H1 (cell line): ENCODE measurements around the gene EVI5. TPM values are rescaled to one million over a fixed set of nuclear protein-coding genes. Genes with fewer than 3 reads are reported as not detected.

Experiments used
- CTCF ChIA-PET: fragments of 300-600 bp; sonication (Branson Sonifier 250); formaldehyde crosslinking; loops from one replicate; lab custom pipeline; 2021; ENCODE audit not compliant: partially characterized antibody; lab: Charles Lee
- POLR2A ChIA-PET: fragments of 300-600 bp; sonication (Branson Sonifier 250); formaldehyde crosslinking; loops from one replicate; lab custom pipeline; 2021; ENCODE audit warnings: inconsistent platforms; ENCODE audit not compliant: partially characterized antibody; lab: Charles Lee
- DNase-seq, 2 experiments: peaks; one replicate each; pipeline versions ENCODE4 v3.0.0 to v3.0.0-alpha.2; 2010 to 2022; ENCODE audit warnings: low spot score in 2 of 2, low read depth in 1 of 2, mixed read lengths in 1 of 2
- FAIRE-seq: peaks from 2 replicates; lab custom pipeline; 2011; peaks lifted over from hg19 to GRCh38; lab: Jason Lieb, UNC
- H2AFZ ChIP-seq: 2 replicates; pipeline ENCODE4 v1.8.1; 2012; ENCODE audit warnings: low read length, inconsistent platforms
- H2AK5ac ChIP-seq: 2 replicates; pipeline ENCODE4 v1.6.1; 2013; ENCODE audit warnings: low read depth, low read length
- H2BK120ac ChIP-seq: replicated peaks from 2 replicates; pipeline ENCODE3; 2013; ENCODE audit warnings: low read depth, low read length, inconsistent platforms
- H2BK12ac ChIP-seq: 2 replicates; pipeline ENCODE4 v1.6.1; 2013; ENCODE audit warnings: low read depth, low read length
- H2BK15ac ChIP-seq: 2 replicates; pipeline ENCODE4 v1.6.1; 2013; ENCODE audit warnings: low read length
- H2BK20ac ChIP-seq: 2 replicates; pipeline ENCODE4 v1.6.1; 2013; ENCODE audit warnings: low read length
- H2BK5ac ChIP-seq: 2 replicates; pipeline ENCODE4 v1.6.1; 2013; ENCODE audit warnings: low read depth, low read length
- H3K14ac ChIP-seq: 2 replicates; pipeline ENCODE4 v1.6.1; 2013; ENCODE audit warnings: inconsistent platforms; ENCODE audit not compliant: insufficient read length
- H3K18ac ChIP-seq: 2 replicates; pipeline ENCODE4 v1.6.1; 2013; ENCODE audit warnings: low read length; ENCODE audit errors: extremely low read depth
- H3K23ac ChIP-seq: 2 replicates; pipeline ENCODE4 v1.6.1; 2013; ENCODE audit warnings: inconsistent platforms; ENCODE audit not compliant: insufficient read length
- H3K23me2 ChIP-seq: 2 replicates; pipeline ENCODE4 v1.6.1; 2013; ENCODE audit warnings: low read depth, low read length
- H3K27ac ChIP-seq: 2 replicates; pipeline ENCODE4 v1.6.1; 2011; ENCODE audit warnings: low read depth, low read length, inconsistent platforms
- H3K27me3 ChIP-seq, 4 experiments: replicated peaks in 1 of 4; 1 replicate in 1 of 4; 2 replicates in 3 of 4; pipeline versions ENCODE4 v1.6.1 to v1.8.1; 2011 to 2013; ENCODE audit warnings: low read length in 3 of 4, mild to moderate bottlenecking in 3 of 4, inconsistent platforms in 2 of 4, mixed read lengths in 2 of 4, moderate library complexity in 1 of 4; ENCODE audit not compliant: control insufficient read depth in 3 of 4, insufficient read depth in 3 of 4; ENCODE audit errors: extremely low read depth in 1 of 4
- H3K36me3 ChIP-seq, 4 experiments: 2 replicates each; pipeline versions ENCODE4 v1.6.1 to v1.8.1; 2011 to 2013; ENCODE audit warnings: mild to moderate bottlenecking in 4 of 4, low read length in 3 of 4, moderate library complexity in 2 of 4, control low read depth in 1 of 4, inconsistent platforms in 1 of 4; ENCODE audit not compliant: insufficient read depth in 4 of 4, control insufficient read depth in 2 of 4
- H3K4ac ChIP-seq: replicated peaks from 2 replicates; pipeline ENCODE3; 2013; ENCODE audit warnings: low read length, low read depth, mixed read lengths, inconsistent platforms; ENCODE audit not compliant: insufficient read length
- H3K4me1 ChIP-seq, 4 experiments: replicated peaks in 1 of 4; 1 replicate in 1 of 4; 2 replicates in 3 of 4; pipeline versions ENCODE4 v1.6.1 to v1.8.1; 2011 to 2013; ENCODE audit warnings: low read length in 3 of 4, inconsistent platforms in 2 of 4, mixed read lengths in 1 of 4; ENCODE audit not compliant: insufficient read depth in 4 of 4, control insufficient read depth in 3 of 4
- H3K4me2 ChIP-seq, 2 experiments: 2 replicates each; pipeline versions ENCODE4 v1.6.1 to v1.8.1; 2011 to 2013; ENCODE audit warnings: low read depth in 2 of 2, low read length in 2 of 2, control low read depth in 1 of 2, inconsistent platforms in 1 of 2, mild to moderate bottlenecking in 1 of 2; ENCODE audit not compliant: insufficient read depth in 1 of 2
- H3K4me3 ChIP-seq, 4 experiments: fragments of 200-600, 300-600 bp in 1 of 4; sonication (generic), shearing (Covaris generic), sonication (Bioruptor Twin) in 1 of 4; 2 replicates each; pipeline versions ENCODE4 v1.5.1 to v1.8.1; 2011 to 2016; ENCODE audit warnings: low read length in 4 of 4, low read depth in 3 of 4, control low read depth in 2 of 4, inconsistent platforms in 2 of 4, mild to moderate bottlenecking in 2 of 4, mixed read lengths in 1 of 4, moderate library complexity in 1 of 4; ENCODE audit not compliant: insufficient read depth in 2 of 4; ENCODE audit errors: extremely low read depth in 1 of 4
- H3K56ac ChIP-seq: replicated peaks from 2 replicates; pipeline ENCODE3; 2013; ENCODE audit warnings: low read depth, mild to moderate bottlenecking, mixed read lengths, low read length, inconsistent platforms; ENCODE audit not compliant: insufficient read length
- H3K79me1 ChIP-seq: 2 replicates; pipeline ENCODE4 v1.6.1; 2013; ENCODE audit warnings: low read depth, low read length, control low read depth
- H3K79me2 ChIP-seq, 2 experiments: 2 replicates each; pipeline versions ENCODE4 v1.6.1 to v1.8.1; 2012 to 2013; ENCODE audit warnings: low read length in 2 of 2, mild to moderate bottlenecking in 2 of 2, inconsistent platforms in 1 of 2; ENCODE audit not compliant: insufficient read depth in 2 of 2, control insufficient read depth in 1 of 2
- H3K9ac ChIP-seq, 4 experiments: replicated peaks in 1 of 4; 1 replicate in 1 of 4; 2 replicates in 3 of 4; pipeline versions ENCODE4 v1.6.1 to v1.8.1; 2011 to 2013; ENCODE audit warnings: low read depth in 3 of 4, low read length in 3 of 4, control low read depth in 2 of 4, mild to moderate bottlenecking in 2 of 4, moderate library complexity in 2 of 4, inconsistent platforms in 1 of 4; ENCODE audit errors: extremely low read depth in 1 of 4
- H3K9me3 ChIP-seq, 2 experiments: 2 replicates each; pipeline versions ENCODE4 v1.6.1 to v1.8.1; 2012 to 2013; ENCODE audit warnings: mild to moderate bottlenecking in 2 of 2, moderate library complexity in 2 of 2, control low read depth in 1 of 2, inconsistent platforms in 1 of 2, low read depth in 1 of 2, low read length in 1 of 2, mixed read lengths in 1 of 2; ENCODE audit not compliant: insufficient read depth in 2 of 2
- H4K20me1 ChIP-seq, 2 experiments: replicated peaks in 1 of 2; 2 replicates each; pipeline versions ENCODE3 to v1.8.1; 2011 to 2013; ENCODE audit warnings: inconsistent platforms in 2 of 2, low read length in 2 of 2, mild to moderate bottlenecking in 1 of 2; ENCODE audit not compliant: insufficient read depth in 2 of 2, control insufficient read depth in 1 of 2
- H4K5ac ChIP-seq: 2 replicates; pipeline ENCODE4 v1.6.1; 2013; ENCODE audit warnings: low read length, low read depth, mixed read lengths, inconsistent platforms; ENCODE audit not compliant: insufficient read length
- H4K8ac ChIP-seq: 2 replicates; pipeline ENCODE4 v1.8.0; 2013; ENCODE audit warnings: mild to moderate bottlenecking, moderate library complexity, low read length, inconsistent platforms; ENCODE audit not compliant: insufficient read depth; ENCODE audit errors: extremely low read depth
- H4K91ac ChIP-seq: replicated peaks from 2 replicates; pipeline ENCODE3; 2013; ENCODE audit warnings: low read length, mixed read lengths, inconsistent platforms; ENCODE audit not compliant: insufficient read length
- CTBP2 ChIP-seq: IDR thresholded peaks from 2 replicates; pipeline ENCODE4 v1.7.0; 2011; ENCODE audit warnings: borderline replicate concordance, mild to moderate bottlenecking, moderate library complexity, mixed read lengths, low read length; ENCODE audit not compliant: insufficient read depth, insufficient read length
- TEAD4 ChIP-seq: IDR thresholded peaks from 2 replicates; pipeline ENCODE4 v1.6.1; 2012; ENCODE audit warnings: low read depth, low read length, inconsistent platforms, mixed read lengths
- WGBS, 2 experiments: shearing (Covaris generic) in 1 of 2; methylation state at CpG; one replicate each; pipeline versions ENCODE4 v1.1.6 to v1.1.7; 2013 to 2015; ENCODE audit warnings: low lambda C conversion rate in 2 of 2, mixed read lengths in 2 of 2, inconsistent platforms in 1 of 2, low coverage in 1 of 2, missing lambda C conversion rate in 1 of 2; ENCODE audit not compliant: insufficient replicate concordance in 2 of 2, insufficient coverage in 1 of 2, insufficient read length in 1 of 2; ENCODE audit errors: extremely low coverage in 1 of 2, missing lambda C conversion rate in 1 of 2; 5-methylcytosine and 5-hydroxymethylcytosine counted together
- polyA plus RNA-seq, 7 experiments: library from polyadenylated mRNA; depleted of rRNA in 3 of 7; stranded (reverse) in 5 of 7; unstranded in 2 of 7; fragments of >200 nt in 5 of 7; fragments of 200-250 nt in 2 of 7; gene quantifications; 1 replicate in 5 of 7; 2 replicates in 1 of 7; 4 replicates in 1 of 7; pipeline versions ENCODE4 v1.2.1 to v1.2.3, GENCODE V29; 2011 to 2013; ENCODE audit warnings: missing spikeins in 2 of 7, mixed read lengths in 2 of 7
- total RNA-seq: library from RNA; stranded (reverse); fragmentation: NEBNext Ultra II Directional; extraction: Animal tissue kit (Norgen Biotek cat#: 25700); gene quantifications from 2 replicates; pipeline ENCODE4 v1.2.1, GENCODE V29; 2021

EVI5 gene
- total and polyA plus RNA-seq, 2 of the 8 experiments (the other 6 are each of a cell fraction or from before 2014, with no cell fraction given), result 1.7 to 13.7 TPM

- no peaks in the 10 kb centered on the region for H3K23me2 ChIP-seq
- H4K20me1 ChIP-seq, result no peaks in the 10 kb centered on the region
- no peak overlapping the region for H2AFZ ChIP-seq
- H4K8ac ChIP-seq, result no peak overlapping the region
- H2BK12ac ChIP-seq, result no peak overlapping the region
- H3K9ac ChIP-seq, result no peak overlapping the region
- no peaks in the 10 kb centered on the region; a peak in 2 of 8 replicates for H3K36me3 ChIP-seq
- FAIRE-seq, result no peak
- no peak overlapping the region for H3K14ac ChIP-seq
- 88% methylated on average over 1 of the region's 1 CpG; no CpG with 5 or more reads in 1 of the 2 experiments for WGBS, 2 experiments
- ChIA-PET CTCF (no interaction called here), POLR2A (no interaction called here)
- H3K23ac ChIP-seq, result no peak overlapping the region
- no peak for DNase-seq
- H3K4me1 ChIP-seq, result no peaks in the 10 kb centered on the region
- H3K56ac ChIP-seq, result no peak overlapping the region
- H3K9me3 ChIP-seq, result no peaks in the 10 kb centered on the region
- H2BK20ac ChIP-seq, result no peak overlapping the region
- H2BK5ac ChIP-seq, result no peak overlapping the region
- H2BK15ac ChIP-seq, result no peak overlapping the region
- H3K27ac ChIP-seq, result no peak overlapping the region
- no peak overlapping the region for H3K4me2 ChIP-seq
- no peak overlapping the region for H3K4ac ChIP-seq
- no peaks in the 10 kb centered on the region for H3K79me2 ChIP-seq
- H3K4me3 ChIP-seq, result no peak overlapping the region
- H3K18ac ChIP-seq, result no peak overlapping the region
- no peak overlapping the region for H4K5ac ChIP-seq
- no peak overlapping the region for H2AK5ac ChIP-seq
- H4K91ac ChIP-seq, result no peak overlapping the region
- H3K27me3 ChIP-seq, result no peaks in the 10 kb centered on the region
- no peaks in the 10 kb centered on the region for H3K79me1 ChIP-seq
- no peak overlapping the region for H2BK120ac ChIP-seq
- TF ChIP-seq CTBP2, result no peak
- TF ChIP-seq TEAD4, result no peak
These were observed 127.2 kb downstream of the EVI5 start for GRCh38 chr1:92657701-92658100.
